GM04504 (cell line): ENCODE measurements around the gene EPG5.

Source experiments
- DNase-seq: peaks from one replicate; pipeline ENCODE4 v3.0.0-alpha.2; 2012; ENCODE audit warnings: low read depth

Gene EPG5

DNA sequence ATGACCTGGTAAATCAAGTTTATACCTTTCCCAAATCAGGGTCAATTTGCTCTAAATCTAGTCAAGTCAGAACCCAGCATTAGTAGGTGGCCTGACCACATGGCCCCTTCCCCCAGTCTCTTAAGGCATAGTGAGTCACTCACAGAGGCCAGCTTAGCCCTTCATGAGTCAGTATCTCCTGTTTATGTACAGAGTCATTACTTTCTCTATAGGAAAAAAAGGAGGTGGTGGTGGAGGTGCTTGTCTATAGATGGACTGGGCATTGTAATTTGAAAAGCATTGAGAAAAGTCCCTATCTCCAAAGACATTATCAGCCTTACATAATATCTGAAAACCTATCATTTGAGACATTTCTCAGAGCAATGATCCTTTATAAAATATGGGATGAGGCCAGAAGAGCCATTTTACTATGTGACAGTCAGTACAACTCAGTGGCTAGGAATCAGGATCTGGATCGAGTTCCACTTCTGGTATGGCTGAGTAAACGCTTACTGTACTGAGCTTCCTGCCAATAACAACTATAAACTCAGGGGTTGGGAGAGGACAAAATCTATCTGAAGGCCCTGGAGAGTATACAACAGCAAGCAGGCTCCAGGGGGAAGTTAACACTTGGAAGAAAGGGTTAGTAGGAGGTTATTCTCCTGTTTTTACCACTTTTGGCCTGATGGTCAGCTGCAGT, 164.2 kb downstream of the EPG5 start:
- DNase-seq = peak; percentile 94

DNA sequence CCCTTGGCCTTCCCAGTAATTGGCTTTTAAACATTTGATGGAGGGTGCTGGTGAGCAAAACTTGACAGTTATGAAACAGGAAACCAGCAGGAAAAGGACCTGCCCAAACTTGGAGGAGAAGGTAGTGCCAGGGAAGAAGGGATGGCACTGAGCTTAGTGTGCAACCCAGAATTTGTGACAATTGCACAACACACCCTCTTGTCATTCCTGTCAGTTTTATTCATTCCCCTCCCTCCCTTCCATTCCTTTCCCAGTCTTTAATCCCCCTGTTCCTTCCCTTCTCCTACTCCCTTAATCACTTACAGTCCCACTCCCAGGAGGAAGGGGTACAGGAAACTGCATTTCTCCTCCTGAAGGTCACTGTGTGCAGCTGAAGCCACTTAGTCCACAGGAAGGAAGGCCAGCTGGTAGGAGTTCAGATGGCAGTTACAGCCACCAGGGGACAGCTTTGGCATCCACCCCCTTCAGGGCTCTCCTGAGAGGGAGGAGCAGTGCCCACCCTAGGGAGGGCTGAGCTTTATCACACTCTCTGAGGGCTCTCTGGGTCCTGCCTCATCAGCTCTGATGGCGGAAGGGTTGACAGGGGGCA, 165.6 kb downstream of the EPG5 start:
- DNase-seq = no peak
